AG08396 (cell line): Measurements from ENCODE around the gene LRRC28.

Source experiments
- DNase-seq: peaks from one replicate; pipeline ENCODE4 v3.0.0; 2012; ENCODE audit warnings: low spot score, mixed read lengths

LRRC28 gene

DNA sequence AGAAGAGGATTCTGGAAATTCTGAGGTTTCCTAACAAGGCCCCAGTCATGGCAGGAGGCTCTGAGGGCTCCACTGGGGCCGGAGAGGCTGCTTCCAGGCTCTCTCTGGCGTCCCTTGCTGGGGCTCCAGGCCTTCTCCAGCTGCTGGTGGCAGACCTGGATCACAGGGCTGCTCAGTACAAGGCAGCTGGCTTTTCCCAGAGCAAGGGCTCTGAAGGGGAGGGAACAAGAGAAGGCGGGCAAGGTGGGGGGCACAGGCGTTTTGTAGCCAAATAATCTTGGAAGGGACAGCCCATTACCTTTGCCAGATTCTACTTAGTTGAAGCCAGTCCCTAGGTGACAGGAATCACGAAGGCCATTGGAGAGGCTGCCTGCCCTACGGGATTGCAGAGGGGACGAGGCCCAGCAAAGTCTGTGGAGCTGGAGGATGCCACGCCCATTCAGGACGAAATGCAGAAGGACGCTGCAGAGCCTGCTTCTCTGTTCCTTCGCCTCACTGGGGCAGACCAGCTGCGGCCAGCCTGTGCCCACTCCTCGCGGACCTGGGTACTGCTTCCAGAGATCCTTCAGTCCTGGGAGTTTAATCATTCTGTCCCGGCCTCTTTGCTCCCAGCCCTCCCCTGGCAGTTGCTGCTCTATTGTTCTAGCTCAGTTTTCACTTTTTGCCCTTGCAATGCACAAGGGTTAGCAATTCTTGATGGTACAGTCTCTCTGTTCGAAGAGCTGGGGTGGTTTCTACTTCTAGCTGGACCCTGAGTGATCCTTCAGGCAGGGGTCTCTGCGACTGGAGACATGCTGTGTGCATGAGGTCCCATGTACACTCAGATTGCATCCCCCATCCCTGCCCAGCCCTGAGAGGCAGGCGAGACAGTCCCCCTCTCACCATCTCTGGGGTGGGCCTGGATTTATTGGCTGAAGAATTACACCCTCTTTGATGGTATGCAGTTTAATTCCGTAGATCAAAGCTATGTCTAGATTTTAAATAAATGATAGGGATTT lies 165.2 kb downstream of the LRRC28 start:
- no peak for DNase-seq

DNA sequence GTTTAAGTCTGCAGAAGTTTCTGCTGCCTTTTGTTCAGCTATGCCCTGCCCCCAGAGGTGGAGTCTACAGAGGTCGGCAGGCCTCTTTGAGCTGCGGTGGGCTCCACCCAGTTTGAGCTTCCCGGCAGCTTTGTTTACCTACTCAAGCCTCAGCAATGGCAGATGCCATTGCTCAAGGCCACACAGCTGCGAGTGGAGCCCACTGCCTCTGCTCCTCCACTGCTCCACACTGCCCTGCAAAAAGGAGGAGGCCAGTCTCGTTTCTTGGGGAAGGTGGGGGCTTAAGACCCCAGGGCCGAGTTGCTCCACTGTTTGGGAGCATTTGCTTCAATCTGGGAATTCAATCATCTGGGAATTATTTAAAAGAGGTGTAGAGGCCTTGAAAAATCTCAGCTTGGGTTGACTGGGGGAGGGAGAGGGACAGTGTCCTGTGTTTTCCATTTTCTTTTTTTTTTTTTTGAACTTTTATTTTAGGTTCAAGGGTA lies 169.9 kb downstream of the LRRC28 start:
- no peak for DNase-seq

DNA sequence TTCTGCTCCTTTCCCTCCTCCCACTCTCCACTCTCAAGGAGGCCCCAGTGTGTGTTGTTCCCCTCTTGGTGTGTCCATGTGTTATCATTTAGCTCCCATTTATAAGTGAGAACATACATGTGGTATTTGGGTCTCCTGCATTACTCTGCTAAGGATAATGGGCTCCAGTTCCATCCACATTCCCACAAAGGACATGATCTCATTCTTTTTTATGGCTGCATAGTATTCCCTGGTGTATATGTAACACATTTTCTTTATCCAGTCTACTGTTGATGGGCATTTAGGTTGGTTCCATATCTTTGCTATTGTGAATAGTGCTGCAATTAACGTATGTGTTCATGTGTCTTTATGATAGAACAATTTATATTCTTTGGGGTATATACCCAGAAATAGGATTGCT lies 170.5 kb downstream of the LRRC28 start:
- DNase-seq = no peak

DNA sequence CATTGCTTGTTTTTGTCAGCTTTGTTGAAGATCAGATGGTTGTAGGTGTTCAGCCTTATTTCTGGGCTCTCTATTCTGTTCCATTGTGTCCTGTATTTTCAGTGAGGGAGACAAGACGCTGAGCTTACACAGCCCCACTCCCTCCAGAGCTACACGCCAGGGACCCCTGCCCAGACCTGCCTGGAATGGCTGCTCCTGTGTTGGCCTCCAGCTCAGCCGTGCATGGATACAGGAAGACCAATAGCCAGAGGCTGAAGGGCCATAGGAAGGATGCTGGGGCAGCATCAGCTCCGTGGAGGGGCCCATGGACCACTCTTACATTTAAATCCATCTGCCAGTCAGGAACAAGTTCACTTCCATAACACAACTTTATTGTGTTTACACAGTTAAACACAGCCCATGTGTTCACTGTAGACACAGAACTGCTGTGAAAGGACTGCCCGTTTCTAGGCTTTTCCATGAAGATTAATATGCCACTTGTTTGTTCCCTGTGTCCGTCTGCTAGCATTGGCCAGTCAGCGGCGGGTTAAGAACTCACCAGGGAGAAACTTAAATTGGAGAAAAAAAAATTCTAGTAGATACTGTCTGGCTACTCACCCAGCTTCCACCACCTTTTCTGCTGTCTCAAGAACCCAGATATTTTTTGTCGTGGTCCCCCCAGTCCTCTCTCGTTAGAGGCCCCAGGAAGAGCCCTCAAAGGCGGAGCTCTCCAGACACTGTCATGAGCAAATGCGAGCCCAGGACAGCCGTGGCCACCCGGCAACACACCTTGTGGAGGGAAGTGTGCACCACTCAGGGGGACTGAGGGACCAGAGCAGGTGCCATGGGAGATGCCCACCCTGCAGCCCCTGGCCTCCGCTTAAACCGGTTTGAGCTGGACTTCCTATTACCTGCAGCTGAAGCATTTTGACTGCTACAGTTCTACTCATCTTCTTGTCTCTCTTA lies 172.2 kb downstream of the LRRC28 start:
- DNase-seq = no peak

DNA sequence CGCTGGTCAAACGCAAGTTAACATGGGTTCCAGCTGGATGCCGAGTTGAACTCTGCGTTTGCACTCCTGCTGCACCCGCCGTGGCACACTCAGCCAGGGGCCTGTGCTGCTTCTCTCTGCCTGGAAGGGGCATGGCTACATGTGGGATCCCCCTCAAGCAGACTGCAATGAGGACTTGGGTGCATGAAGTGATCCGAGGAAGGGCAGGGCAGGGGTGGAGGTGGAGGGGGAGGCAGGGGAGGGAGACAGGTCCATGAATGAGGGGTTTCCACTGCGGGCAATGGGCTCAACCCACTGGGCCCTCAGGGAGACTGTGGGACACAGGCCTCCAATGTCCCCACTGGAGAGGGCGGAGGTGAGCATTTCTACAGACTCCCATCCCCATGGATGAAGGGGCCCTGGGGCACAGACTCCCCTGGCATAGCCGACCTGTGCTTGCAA lies 172.9 kb downstream of the LRRC28 start:
- no peak for DNase-seq

DNA sequence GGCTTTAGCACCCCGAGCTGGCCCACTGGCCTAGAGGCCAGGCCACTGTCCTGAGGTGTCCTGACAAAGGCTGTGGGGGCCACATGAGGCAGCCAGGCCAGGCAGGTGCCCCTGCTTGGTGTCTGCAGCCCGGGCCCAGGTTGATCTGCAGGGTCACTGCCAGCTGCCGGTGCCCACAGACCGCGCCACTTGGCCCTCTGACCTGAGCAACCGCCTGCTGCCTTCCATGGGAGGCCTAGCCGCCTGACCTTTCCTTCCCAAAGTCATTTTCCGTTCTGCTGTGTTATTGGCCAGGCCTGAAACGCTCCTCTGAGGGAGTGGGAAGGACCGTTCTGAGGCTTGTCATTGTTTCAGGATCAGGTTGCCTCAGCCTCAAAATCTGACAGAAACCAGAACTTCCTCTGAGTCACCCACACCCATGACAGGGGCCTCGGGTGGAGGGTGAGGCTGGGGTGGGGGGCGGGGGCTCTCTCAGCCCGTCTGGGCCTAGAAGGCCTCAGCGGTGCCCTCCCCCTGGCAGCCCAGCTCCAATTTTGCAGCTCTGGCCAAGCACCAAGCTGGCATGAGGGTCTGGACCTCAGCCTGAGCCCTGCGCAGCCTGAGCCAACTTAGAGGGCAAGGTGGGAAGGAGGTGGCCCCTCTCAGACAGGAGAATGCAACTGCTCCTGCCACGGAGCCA lies 173.8 kb downstream of the LRRC28 start:
- peak; percentile 70 for DNase-seq

DNA sequence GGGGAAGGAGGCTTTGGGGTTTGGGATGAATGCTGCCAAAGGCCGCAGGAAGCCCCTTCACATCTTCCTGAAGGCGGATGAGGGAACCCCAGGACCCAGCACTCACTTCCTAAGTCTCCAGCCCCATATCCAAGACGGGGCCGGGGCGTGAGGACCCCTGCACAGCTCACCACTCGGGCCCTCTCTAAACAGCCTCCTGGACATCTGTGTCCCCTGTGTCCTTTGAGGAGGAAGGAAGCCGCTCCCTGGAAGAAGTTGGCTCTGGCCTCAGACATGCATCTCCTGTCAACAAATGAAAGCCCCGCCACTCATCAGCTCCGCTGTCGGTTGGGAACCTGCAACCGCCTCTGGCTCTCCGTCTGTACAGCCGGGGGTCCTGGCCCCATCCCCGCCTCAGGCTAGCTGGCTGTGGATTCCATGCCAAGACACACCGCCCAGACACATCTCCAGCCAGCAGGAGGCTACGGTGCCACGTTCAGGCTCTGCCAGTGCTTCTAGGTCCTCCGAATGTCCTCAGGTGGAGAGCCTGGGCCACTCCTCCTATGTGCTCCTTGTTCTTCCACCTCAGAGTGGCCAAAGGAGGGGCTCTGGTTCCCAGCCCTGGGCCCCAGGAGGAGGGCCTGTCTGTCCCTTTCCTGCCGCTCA lies 174.5 kb downstream of the LRRC28 start:
- no peak for DNase-seq

DNA sequence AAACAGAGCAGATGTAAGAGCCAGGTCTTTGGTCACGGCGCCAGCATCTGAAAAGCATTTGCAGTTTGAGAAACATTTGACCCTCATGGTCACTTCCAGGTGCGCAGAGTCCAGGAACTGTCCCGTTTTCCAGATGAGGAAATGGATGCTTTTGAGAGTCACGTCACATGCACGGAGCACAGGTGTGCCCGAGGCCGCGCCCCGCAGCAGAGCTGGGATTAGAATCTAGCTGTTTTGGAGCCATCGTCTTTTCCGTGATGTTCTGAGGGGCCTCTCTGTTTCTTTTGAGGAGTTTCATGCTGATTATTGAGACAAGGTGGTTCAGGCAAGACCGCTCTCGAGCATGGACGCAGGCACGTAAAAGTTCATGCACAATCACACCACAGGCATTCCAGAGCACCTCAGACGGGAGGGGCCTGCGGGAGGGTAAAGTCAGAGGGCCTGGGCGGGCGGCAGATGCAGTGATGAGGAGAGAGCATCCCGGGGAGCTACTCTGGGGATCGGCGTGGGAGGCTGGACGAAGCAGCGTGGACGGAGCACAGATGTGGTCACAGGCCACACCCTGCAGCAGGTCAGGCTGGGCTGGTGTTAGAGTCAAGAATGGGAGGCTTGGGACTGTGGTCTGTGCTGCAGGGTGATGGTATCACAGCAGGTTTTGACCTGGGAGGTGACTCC lies 175.3 kb downstream of the LRRC28 start:
- no peak for DNase-seq

DNA sequence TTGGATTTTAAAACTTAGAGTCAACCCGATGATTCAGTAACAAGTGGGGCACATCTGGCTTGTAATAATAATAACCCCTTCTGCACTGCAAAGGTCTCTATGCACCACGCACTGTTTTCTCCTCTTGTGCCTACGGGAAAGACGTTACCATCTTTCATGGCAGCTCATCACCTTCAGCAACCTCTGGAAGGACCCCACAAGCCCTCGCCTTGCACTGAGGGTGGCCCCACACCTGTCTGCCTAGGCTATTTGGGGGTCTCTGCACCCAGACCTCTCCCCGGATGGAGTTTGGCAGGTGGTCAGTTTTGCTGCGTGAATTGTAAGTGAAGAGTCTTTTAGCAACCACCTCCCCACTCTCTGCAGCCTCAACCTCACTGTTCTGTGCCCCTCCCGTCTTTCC lies 175.9 kb downstream of the LRRC28 start:
- no peak for DNase-seq

DNA sequence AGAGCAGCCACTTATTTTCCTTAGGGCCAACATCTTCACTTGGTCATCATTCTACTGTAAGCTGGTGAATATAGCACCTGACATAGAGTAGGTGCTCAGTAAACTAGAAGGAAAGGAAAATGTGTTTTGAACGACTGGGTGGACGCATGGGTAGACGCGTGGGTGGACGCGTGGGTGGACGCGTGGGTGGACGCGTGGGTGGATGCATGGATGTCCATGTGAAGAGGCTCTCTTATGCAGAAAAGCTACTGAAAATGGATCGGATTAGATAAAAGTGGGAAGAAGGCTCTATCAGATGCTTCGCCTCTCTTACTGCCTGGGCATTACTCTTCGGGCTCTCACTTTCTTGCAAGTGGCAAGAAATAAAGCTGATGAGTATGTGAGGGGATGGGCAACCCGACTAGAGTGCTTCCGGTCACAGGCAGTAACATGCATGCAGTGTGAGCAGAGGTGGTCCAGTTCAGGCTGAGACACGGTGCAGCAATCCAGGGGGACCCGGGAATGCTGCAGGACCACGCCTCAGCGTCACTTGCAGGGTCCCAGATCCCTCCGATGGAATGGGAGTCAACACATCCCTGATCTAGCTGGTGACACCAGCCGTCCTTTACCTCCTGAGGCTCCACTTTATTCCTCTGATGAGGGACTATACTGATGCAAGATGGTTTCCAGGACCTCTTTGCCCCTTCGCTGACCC lies 176.5 kb downstream of the LRRC28 start:
- DNase-seq = no peak

DNA sequence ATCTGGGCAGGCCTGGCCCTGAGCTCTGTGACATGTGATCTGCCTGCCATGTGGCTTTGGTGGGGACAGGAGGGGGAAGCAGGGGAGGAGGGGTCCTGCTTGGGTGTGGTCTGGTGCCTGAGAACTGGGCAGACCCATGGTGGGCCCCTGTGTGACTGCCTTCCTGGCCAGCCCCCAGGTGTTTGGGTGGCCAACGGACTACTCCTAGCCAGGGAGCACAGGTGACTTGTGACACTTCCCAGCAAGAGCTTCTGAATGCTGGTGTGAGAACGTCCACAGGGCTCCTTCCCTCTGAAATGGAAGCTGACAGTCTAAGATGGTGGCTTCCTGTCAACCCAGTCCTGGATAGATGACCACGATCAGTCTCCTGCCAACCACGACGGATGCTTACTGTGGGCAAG lies 178.4 kb downstream of the LRRC28 start:
- DNase-seq = no peak

DNA sequence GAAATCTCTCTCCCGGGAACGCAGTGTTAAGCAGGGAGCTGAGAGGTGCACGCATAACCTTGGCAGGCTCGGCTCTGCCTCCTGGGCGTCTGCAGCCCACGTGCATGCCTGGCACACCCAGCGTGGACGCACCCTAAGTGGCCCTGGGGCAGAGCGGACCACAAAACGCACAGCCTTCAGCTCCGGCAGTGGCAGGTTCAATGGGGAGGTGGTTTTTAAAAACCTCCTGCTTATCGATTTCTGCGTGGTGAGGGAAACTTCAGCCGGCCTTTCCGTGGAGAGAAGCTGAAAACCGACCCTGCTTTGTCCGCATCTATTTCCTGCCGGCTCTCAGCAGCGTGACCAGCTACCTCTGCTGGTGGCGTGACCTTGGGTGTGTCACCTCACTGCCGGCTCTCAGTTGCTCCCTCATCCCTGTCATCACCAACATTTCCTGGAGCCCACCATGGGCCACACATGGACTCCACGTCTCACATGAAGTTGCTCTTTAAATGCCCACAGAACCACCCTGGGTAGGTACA lies 179.7 kb downstream of the LRRC28 start:
- no peak for DNase-seq

DNA sequence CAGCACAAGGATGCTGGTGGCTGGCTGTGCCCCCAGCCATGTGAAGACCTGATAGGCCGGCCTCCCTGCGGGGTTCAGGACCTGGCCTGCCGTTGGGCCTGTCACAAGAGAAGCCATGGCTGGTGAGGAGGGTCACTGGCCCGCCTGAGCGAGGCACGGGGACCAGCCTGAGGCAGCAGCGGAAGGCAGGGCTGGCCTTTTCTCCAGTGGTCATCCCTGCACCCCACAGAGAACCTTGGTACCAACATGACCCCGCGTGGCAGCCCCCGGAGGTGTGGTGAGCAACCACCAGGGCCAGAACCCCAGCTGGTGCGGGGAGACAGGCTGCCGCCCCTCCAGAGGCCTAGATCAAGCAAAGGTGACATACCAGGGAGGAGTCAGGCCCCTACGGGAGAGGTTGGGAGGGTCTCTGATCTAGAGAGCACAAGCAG lies 180.4 kb downstream of the LRRC28 start:
- no peak for DNase-seq

DNA sequence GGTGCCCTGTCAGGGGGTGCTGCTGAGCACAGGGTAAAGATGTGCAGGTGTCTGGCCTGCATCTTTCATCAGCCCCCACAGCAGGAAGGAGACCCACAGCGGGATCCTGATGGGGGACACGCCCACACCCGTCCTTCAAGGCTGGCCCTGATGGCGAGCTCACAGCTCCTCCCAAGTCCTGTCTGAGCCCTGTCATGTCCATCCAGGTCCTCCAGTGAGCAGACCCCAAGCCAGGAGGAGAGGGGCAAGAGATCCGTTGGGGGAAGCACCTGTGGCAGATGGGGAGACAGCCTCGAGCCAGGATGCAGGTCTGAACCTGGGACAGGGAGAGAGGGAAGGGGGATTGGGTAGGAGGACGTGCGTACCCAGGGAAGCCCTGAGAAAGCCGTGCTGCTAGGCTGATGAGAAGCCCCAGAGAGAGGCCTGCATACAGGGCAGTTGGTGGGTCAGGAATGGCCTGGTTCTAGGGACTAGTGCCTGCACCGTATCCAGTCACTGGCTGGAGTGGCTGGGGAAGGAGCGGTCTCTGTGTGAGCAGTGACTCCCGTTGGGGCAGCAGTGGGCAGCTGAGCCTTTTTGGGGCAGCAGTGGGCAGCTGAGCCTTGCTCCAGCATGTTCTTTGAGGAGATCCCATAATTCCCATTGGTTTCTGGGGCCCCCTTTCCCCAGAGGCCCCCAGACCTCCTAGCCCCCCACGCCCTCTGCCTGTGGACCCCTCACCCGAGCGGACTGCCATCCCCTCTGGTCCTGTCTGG lies 181.2 kb downstream of the LRRC28 start:
- DNase-seq = no peak

DNA sequence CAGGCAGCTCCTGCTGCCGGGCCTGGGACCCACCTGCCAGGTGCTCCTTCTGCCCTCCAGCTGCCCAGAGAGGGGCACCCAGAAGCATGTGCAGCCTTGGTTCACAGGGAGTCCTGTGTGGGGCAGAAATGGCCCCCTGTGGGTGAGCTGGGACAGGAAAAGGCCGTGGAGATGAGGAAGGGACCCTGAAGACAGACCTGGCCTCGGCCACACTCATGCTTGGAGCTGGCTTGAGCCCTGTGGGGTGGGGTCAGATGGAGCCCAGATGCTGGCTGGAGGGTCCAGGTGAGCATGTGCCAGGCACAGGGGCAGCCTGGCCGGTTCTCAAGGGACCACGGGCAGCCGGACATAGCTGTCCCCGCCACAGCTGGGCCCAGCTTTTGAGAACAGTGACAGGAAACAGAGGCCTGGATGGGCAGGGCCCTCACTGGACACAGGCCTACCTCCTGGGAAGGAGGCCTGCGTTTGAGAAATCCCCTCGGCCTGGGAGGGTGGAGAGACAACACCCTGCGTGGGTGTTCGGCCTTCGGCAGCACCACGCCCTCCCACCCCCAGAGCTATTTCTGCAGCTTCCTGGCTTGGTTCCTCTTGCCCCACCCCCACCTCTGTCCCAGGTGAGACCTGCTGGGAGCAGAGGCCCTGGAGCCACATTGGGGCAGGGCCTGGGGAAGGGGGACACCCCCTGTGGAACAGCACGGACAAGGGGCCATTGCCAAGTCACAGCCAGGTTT lies 181.9 kb downstream of the LRRC28 start:
- no peak for DNase-seq

DNA sequence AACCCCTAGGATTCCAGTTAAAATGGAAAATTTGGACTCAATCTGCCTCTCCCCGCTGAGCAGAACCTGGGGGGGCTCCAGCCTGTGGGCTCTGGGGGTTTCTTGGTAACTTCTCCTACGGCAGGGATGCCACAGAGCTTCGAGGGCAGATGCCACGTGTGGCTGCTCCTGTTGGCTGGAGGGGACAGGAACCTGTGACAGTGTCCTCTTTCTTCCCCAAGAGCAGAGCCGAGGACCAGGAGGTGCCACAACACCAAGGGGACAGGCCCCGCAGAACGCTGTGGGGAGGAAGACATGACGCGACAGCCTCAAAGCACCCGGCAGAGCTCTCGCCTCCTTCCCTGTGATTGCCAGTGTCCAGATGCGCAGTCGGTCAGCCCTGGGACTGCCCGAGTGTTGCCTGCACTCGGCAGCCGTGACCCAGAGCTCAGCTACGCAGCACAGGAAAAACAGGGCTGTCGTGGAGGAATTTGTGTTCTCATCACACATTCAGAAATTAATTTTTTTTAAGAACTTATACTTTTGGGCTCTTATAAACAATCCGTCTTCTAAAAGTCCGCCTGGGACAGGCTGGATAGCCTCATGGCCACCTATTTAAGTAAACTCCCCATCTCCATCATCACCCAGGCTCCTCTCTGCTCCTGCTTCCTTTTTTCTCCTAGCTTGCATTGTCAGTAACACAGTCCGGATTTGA lies 182.6 kb downstream of the LRRC28 start:
- no peak for DNase-seq

DNA sequence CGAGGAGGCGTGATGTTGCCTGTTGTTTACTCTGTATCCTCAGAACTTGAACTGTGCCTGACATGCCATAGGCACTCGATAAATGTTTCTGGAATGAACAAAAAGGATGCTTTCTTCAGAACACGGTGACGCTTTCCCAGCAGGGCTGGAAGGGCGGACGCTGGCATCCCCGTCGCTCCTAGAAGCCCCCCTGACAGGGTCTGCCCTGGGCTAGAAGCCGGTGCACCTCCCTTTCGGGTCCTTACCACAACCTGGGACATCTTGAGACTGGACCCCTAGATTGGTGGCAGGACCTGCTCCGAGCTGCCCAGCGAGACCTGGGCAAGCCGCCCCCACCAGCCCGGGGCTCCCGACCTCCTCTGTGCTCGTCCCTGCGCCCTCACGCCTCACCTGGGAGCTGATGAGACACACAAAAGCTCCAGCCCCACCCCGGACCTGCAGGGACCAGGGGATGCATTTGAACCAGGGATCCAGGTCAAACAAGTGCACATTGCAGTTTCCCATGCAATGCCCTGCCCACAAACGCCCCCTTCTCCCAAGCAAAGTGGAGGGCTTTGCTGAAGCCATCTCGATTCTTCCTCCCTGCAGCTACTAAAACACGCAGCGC lies 183.3 kb downstream of the LRRC28 start:
- DNase-seq = no peak
